GM19238 (cell line): ENCODE measurements around the gene LRRC49.
"Not testable (repeated sequence)": the region's sequence is repeated elsewhere in the genome, so short reads cannot be mapped to it uniquely, and the experiment has no call there.

Experiments
- DNase-seq: peaks from one replicate; pipeline ENCODE4 v3.0.0; 2011; ENCODE audit warnings: low spot score; ENCODE audit not compliant: insufficient read length

LRRC49 gene, protein sequence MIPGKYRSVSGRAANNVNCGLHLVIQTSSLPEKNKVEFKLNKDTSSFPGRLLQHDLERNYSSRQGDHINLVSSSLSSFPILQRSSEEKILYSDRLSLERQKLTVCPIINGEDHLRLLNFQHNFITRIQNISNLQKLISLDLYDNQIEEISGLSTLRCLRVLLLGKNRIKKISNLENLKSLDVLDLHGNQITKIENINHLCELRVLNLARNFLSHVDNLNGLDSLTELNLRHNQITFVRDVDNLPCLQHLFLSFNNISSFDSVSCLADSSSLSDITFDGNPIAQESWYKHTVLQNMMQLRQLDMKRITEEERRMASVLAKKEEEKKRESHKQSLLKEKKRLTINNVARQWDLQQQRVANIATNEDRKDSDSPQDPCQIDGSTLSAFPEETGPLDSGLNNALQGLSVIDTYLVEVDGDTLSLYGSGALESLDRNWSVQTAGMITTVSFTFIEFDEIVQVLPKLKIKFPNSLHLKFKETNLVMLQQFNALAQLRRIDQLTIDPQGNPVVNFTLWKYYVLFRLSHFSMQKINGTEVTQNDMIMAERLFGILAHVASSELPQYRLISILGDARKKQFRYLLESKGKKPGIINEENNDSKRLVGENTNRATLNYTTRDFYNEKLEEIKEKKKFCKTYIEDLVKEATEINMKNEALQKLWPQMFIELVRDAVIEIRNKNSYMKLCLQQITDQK

DNA sequence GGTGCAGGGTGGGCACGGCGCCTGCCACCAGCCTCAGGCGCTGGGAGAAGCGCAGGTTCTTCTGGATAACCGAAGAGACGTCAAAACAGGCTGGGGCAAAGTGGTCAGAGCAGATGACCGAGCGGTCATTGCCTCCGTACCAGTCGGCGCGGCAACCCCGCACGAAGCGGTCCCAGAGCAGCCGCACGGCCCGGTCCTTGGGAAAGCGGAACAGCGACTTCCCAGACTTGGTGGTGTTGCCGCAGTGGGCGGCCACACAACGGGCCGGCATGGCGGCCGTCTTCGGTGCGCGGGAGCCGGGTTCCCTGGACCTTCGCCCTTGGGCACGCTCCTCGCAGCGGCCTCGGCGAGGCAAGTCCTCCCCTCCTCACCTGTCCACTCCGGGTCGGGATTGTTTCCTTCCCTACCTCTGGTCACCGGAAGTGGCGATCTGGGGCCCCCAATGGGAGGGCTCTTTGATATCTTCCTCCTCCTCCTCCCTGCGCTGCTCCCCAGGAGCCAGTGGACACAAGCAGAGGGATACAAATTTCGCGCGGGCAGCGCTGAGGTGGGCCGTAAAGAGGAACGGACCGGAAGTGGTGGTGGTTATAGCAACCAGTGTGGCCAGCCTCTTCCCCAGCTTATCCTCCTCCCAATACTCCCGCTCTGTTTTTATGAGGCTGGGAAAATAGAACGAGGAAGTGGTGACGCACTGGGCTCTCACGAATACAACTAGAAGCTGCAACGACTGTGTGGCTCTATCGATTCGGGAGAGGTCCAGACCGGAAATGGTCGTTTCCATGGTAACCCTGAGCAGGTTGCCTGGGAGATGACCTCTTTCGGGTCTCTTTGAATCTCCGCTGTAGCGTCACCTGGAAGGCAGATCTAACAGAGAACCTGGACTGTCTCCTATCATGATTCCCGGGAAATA is at the start of gene LRRC49, which contains the start of gene THAP10:
TSS of gene LRRC49 (plus strand) at position 825 of the 910 bp plus-strand sequence. CDS start at position 894, 69 bp downstream.
TSS of gene THAP10 (minus strand) at position 432 of the 910 bp plus-strand sequence. CDS start at position 271, 161 bp downstream.
- peak; percentile 30 for DNase-seq

DNA sequence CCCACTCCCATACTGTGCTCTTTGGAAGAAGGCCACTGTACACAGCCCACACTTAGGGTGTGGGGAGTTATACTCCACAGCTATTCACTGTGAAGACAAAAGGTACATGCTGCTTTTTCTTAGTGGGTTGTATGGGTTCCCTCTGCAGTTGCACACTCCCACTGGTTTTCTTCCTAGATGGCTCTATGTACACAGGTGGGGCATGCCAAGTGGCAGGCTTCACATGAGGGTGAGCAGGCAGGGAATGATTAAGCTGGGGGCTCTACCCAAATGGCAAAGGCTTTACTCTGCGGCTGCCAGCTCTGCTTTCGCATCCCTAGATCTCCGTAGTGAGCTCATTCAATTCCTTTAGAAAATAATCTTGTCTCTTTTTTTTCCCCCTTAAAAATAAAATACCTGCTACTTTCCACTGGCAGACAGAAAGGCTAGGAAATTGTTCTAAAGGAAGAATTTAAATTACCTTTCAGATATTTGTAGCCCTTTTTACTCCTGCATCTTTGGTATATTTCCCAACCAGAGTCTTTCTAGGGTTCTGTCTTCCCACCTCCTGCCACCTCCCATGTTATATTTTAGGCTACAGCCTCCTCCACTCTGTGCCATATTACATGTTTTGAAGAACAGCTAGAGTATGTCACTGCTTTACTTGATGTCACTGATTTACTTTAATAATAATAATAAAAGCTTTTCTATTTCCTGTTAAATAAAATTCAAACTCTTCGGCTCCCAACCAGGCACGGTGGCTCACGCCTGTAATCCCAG is 46.8 kb upstream of the LRRC49 start:
- DNase-seq = no peak

- no peak for DNase-seq
Measured at GRCh38 chr15:70851889-70852288, 40.7 kb upstream of the LRRC49 start.

- no peak for DNase-seq
Measured at GRCh38 chr15:70852501-70853317, 39.9 kb upstream of the LRRC49 start.

GRCh38 chr15:70853318-70853972 is 39.2 kb upstream of the LRRC49 start:
- DNase-seq = no peak

GRCh38 chr15:70853973-70854665 is 38.5 kb upstream of the LRRC49 start, which contains the start of gene LARP6:
TSS of gene LARP6 (minus strand) at chr15:70854157. CDS start at chr15:70854088, 69 bp downstream.
- peak; percentile 7 for DNase-seq

- no peak for DNase-seq
Measured at GRCh38 chr15:70854666-70854976, 38.0 kb upstream of the LRRC49 start.

- no peak for DNase-seq
Measured at GRCh38 chr15:70855764-70856163, 36.9 kb upstream of the LRRC49 start.

- no peak for DNase-seq
Measured at GRCh38 chr15:70856177-70856883, 36.3 kb upstream of the LRRC49 start.

DNA sequence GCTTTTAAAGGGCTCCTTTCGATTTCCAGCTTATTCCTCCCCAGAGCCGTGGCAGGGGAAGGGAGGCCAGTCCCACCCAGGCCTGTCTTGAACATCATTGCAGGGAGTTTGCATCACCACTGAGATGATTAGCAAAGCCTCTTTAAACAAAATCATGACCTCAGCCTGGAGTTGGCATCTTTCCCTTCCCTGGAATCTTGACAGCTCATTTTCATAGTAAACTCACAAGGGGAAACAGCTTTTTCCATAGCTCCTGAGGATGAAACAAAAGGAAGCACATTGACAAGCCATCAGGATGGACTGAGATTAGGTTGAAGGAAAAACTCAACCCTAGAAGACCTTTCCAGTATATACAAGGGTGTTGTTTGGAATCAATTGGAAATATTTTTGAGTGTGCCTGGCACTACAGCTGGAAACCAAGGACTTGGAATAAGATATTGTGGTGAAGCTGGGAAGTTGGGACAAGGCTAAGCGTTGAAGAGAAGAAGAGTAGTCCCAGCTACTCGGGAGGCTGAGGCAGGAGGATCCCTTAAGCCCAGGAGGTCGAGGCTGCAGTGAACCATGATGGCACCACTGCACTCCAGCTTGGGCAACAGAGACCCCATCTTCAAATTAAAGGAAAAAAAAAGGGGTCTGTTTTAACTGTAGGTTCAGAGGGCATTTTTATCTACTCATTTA is 35.6 kb upstream of the LRRC49 start:
- no peak for DNase-seq

DNA sequence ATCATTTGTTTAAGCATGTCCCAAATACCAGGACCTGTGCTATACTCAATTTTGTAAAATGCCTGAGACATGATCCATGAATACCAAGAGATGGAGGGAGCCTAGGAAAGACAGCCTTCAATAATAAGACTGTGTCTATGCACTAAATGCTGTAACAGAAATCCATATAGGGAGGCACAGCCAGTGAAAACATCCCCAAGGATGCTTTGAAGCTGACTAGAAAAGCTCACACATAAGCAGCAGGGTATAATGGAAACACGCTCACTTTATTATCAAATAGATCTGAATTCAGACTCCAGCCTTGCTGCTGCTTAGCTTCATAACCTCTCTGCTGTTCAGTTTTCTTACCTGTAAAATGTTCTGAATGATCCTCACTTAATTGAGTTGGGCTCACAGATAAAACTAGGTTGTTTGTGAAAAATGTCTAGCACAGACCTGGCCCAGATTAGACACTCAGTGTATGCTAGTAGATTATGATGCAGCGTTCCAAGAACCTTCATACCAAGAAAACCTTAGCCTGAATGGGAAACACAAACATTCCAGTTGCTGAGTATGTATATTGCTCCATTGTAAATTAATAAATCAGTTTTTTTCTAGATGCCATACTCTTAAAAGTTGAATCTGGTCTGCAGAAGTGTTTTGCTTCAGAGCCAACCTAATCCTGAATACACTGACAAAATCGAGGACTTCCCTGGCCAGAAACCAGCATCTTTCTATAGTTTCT is 34.9 kb upstream of the LRRC49 start:
- DNase-seq = no peak

GRCh38 chr15:70858614-70859321 is 33.9 kb upstream of the LRRC49 start:
- DNase-seq = not testable (repeated sequence)

DNA sequence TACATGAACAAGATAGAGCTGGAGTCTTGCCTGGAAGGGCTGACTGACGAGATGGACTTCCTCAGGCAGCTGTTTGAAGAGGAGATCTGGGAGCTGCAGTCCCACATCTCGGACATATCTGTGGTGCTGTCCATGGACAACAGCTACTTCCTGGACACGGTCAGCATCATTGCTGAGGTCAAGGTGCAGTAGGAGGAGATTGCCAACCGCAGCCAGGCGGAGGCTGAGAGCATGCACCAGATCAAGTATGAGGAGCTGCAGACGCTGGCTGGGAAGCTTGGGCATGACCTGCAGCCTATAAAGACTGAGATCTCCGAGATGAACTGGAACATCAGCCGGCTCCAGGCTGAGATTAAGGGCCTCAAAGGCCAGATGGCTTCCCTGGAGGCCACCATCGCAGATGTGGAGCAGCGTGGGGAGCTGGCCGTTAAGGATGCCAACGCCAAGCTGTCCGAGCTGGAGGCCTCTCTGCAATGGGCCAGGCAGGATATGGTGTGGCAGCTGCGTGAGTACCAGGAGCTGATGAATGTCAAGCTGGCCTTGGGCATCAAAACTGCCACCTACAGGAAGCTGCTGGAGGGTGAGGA is 33.2 kb upstream of the LRRC49 start:
- no peak for DNase-seq

DNA sequence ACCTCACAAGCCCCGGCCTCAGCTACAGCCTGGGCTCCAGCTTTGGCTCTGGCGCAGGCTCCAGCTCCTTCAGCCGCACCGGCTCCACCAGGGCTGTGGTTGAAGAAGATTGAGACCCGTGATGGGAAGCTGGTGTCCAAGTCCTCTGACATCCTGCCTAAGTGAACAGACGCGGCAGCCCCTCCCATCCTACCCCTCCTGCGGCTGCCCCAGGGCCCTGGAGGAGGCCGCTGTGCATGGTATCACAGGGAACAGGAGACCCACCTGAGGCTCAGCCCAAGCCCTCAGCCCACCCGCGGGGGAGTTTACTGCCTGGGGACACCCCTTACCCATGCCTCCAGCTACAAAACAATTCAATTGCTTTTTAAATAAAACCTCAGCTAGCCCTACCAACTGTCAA is 32.6 kb upstream of the LRRC49 start:
- DNase-seq = no peak

- no peak for DNase-seq
Measured at GRCh38 chr15:70863450-70864218, 29.0 kb upstream of the LRRC49 start.
